SKM-1 (cell line): ENCODE results near the gene KRTAP4-5.
"Not testable (repeated sequence)": the region's sequence is repeated elsewhere in the genome, so short reads cannot be mapped to it uniquely, and the experiment has no call there.

Source experiments
- DNase-seq: peaks from one replicate; lab custom pipeline; 2025; ENCODE audit not compliant: unreplicated experiment; lab: John Stamatoyannopoulos, UW

Gene KRTAP4-5

GRCh38 chr17:41149652-41149985 lies at the start of gene KRTAP4-5:
Gene KRTAP4-5, minus strand, starts transcription at chr17:41149825. Its CDS starts 58 bp downstream, at chr17:41149767.
- DNase-seq: no peak

DNA sequence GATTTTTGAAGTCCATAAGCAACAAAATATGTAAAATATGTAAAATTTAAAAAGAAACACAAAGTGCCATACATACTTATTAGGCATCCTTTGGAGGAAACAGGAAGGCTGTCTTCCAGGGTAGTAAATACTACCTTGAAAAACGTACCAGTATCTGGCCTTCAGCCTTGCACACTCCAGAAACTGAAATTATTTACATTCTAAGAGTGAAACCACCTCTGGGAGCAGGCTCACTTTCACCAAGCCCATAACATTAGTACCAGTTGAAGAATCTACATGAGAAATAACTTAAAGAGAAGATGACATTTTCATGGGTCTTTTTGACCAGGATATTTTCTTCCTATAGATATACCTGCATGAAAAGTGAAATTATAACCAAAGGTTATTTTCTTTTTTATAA lies 46.4 kb upstream of the KRTAP4-5 start:
- DNase-seq: no peak

DNA sequence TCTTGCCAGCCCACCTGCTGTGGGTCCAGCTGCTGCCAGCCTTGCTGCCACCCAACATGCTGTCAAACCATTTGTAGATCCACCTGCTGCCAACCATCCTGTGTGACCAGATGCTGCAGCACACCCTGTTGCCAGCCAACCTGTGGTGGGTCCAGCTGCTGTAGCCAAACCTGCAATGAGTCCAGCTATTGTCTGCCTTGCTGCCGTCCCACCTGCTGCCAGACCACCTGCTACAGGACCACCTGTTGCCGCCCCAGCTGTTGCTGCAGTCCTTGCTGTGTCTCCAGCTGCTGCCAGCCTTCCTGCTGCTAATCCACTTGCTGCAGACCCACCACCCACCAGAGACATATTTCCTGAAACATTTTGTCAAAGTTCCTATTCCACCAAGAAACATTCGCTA lies 40.7 kb upstream of the KRTAP4-5 start:
- no peak for DNase-seq

GRCh38 chr17:41189837-41190318 lies 40.3 kb upstream of the KRTAP4-5 start, which contains the start of gene KRTAP9-1:
Gene KRTAP9-1, plus strand, starts transcription at chr17:41189887. Its CDS starts 0 bp downstream, at chr17:41189887.
- not testable (repeated sequence) for DNase-seq

DNA sequence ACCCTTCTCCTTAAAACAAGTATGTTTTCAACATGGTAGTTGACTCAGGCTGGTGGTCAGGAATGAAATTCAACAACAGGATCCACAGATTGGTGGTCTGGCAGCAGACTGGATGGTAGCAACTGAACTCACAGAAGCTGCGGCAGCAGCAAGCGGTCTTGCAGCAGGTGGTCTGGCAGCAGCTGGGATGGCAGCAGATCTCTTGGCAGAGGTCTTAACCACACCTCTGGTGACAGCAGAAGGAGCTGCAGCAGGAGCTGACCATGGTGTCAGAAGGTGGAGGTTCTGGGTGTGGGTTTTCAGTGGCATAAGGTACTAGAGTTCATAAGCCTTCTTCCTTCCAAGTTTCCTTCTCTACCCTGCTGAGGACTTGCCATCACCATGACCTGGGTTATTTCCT lies 37.2 kb upstream of the KRTAP4-5 start:
- DNase-seq: no peak

- no peak for DNase-seq
These were observed 35.4 kb upstream of the KRTAP4-5 start for GRCh38 chr17:41185001-41185400.

- no peak for DNase-seq
These were observed 34.9 kb upstream of the KRTAP4-5 start, which contains the start of gene KRTAP4-1 for GRCh38 chr17:41184480-41184961. Gene KRTAP4-1, minus strand, starts transcription at chr17:41184911. Its CDS starts 57 bp downstream, at chr17:41184854.

DNA sequence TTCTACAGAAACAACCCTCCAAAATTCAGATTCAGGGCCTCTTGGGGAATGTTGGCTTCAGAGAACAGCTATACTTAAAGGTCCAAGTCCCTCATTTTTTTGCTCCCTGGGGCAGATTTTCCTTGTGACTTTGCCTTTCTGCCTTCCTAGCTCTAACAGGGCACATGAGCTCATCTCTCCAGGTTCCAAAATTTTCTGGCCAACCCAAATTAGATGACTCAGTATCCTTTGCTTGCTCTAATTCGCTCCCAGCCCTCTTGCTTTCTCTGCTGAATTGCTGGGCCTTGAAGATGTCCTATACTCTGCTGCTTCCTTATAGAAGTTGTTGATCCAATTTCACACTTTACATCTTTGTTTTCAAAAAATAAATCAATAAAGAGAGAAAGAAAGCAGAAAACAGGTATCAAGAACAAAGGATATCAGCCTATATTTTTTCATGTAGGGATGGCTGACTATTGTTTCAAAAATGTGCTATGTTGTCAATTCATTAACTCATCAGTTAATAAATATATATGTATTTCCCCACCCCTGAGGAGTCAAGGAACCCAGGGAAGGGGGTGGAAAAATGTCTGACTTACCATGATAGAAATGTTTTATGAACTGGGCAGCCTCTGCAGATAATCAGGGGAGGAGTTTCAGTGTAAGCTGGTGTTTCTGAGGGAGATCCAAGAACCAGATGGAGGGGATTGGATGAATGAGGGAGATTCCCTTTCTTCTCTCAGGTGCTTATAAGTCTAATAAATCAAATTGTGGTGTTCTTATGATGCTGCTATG lies 29.4 kb upstream of the KRTAP4-5 start:
- no peak for DNase-seq

DNA sequence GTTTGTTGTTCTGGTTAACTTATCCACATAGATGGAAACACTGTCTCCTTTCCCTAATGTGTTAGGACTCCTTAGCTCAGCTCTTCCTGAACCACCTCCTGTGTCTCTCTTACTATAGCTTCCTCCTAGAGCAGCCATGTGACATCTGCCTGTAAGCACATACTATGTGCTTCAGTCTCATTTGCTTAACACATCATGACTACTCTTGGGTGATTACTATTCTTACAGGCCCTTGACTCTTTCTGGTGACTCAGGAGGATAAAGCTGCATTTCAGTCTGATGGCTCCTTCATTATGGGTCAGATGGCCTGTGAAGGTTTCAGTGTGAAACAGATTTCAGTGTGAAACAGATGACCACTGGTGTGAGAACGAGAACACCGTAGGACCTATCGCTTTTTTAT lies 28.7 kb upstream of the KRTAP4-5 start:
- DNase-seq: no peak

GRCh38 chr17:41177727-41178271 lies 28.2 kb upstream of the KRTAP4-5 start, which contains the start of gene KRTAP4-2:
Gene KRTAP4-2, minus strand, starts transcription at chr17:41178221. Its CDS starts 57 bp downstream, at chr17:41178164.
- DNase-seq: no peak

- no peak for DNase-seq
These were observed 27.2 kb upstream of the KRTAP4-5 start for GRCh38 chr17:41176744-41177387.

GRCh38 chr17:41171886-41172285 lies 22.3 kb upstream of the KRTAP4-5 start:
- DNase-seq: no peak

DNA sequence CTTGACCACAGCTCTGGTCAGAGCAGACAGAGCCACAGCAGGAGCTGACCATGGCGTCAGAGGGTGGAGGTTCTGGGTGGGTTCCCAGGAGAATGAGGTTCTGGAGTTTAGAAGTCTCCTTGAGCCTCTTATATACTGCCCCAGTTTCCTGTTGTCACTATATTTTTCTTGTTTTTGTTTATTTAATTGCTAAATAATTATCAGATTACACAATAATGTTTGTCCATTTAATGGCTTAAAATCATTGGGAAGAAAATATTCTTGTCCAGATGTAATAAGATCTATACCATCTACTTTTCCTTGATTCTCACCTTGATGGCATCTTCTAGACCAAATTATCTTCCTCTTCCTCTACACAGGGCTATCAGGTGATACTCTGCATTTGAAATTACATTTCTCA lies 18.5 kb upstream of the KRTAP4-5 start, which contains the start of gene KRTAP4-3:
Gene KRTAP4-3 (minus strand): TSS at position 101 of the 400 bp plus-strand sequence. CDS start 49 bp downstream, at position 52.
- no peak for DNase-seq

- DNase-seq: no peak
These were observed 17.9 kb upstream of the KRTAP4-5 start for GRCh38 chr17:41167561-41167960.

- no peak for DNase-seq
These were observed 14.2 kb upstream of the KRTAP4-5 start for GRCh38 chr17:41163828-41164227.

- no peak for DNase-seq
These were observed 11.0 kb upstream of the KRTAP4-5 start, which contains the start of gene KRTAP4-4 for GRCh38 chr17:41160648-41161047. Gene KRTAP4-4, minus strand, starts transcription at chr17:41160748. Its CDS starts 57 bp downstream, at chr17:41160691.

DNA sequence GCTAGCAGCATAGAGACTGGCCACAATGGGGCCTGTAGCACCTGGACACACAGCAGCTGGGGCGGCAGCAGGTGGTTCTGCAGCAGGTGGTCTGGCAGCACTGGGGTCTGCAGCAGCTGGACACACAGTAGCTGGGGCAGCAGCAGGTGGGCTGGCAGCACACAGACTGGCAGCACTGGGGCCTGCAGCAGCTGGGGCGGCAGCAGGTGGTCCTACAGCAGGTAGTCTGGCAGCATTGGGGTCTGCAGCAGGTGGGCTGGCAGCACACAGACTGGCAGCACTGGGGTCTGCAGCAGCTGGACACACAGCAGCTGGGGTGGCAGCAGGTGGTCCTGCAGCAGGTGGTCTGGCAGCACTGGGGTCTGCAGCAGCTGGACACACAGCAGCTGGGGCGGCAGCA lies 10.6 kb upstream of the KRTAP4-5 start:
- DNase-seq: not testable (repeated sequence)

DNA sequence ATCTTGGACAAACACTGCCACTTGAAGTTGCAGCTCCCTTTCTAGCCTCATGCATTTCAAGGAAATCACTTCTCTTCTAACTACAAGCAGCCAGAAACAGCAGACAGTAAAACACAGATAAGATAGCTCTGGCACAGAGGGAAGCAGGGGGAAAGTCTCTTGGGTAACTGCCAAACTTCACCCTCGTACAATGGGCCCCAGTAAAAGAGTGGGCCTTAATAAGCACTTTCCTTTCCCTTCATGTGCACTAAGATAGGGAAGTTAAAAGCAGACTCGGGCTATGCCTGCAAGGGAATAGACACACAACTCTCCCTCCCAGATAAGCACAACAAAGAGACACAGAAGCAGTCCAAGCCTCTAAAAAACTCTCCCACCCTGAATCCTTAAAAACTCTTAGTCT lies 4.2 kb upstream of the KRTAP4-5 start:
- no peak for DNase-seq

DNA sequence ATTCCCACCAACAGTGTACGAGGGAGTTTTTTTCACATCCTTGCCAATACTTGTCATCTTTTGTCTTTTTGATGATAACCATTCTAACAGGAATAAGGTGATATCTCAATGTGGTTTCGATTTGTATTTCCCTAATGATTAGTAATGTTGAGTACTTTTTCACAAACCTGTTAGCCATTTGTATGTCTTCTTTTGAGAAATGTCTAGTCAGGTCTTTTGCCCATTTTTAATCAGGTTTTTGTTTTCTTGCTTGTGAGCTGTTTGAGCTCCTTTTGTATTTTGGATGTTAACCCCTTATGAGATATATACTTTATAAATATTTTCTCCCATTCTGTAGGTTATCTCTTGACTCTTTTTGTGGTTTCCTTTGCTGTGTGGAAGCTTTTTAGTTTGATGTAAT lies 1.9 kb upstream of the KRTAP4-5 start:
- no peak for DNase-seq

DNA sequence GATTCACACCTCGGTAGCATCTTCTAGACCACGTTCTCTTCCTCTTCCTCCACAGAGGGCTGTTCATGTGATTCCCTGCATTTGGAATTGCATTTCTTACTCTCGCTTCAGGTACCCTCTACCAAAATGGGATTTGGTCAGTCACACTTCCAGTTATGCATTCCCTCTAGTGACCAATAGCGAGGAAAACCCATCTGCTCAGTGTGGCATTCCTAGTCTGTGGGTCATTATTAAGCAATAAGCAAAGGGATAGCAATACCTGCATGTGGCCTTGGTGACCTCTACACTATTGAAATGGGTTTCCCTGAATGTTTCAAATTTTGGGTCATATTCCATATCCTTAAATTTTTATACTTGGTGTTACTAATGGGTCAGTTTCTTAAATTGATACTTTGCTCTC lies 401 bp upstream of the KRTAP4-5 start:
- no peak for DNase-seq

DNA sequence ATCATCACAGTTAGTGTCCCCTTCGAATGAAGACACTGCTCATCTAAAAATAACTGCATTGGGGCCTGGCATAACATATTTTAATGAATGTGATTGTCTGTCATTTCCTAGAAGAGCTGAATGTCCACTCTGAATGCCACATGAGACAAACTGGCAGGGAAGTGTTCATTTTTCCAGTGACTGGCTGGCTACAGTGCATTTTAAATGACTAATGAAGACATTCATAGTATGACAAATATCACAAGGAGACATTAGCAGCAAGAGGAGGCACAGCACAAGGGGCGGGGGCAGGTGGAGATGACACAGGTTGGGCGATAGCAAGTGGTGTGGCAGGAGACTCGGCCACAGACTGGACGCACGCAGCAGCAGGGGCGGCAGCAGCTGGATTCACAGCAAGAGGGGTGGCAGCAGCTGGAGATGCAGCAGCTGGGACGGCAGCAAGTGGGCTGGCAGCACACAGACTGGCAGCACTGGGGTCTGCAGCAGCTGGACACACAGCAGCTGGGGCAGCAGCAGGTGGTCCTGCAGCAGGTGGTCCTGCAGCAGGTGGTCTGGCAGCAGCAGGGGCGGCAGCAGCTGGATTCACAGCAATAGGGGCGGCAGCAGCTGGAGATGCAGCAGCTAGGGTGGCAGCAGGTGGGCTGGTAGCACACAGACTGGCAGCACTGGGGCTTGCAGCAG lies 514 bp downstream of the KRTAP4-5 start:
- not testable (repeated sequence) for DNase-seq
